H1 (cell line): Measurements from ENCODE around the gene RIMBP2.

Experiments used
- CHD2 ChIP-seq: IDR thresholded peaks from 2 replicates; pipeline ENCODE4 v1.6.1; 2012; ENCODE audit warnings: low read length, improper control_type of control experiment
- EZH2 ChIP-seq: fragments of 200-600 bp; sonication (generic); IDR thresholded peaks from 2 replicates; pipeline ENCODE4 v1.7.1; 2012; ENCODE audit warnings: low read depth, mild to moderate bottlenecking, moderate library complexity, low read length, inconsistent platforms; ENCODE audit not compliant: severe bottlenecking
- RAD21 ChIP-seq, 2 experiments: IDR thresholded peaks in 1 of 2; conservative IDR thresholded peaks in 1 of 2; 2 replicates each; pipeline ENCODE4 v1.6.1; 2011; ENCODE audit warnings: low read depth in 2 of 2, low read length in 2 of 2, improper control_type of control experiment in 1 of 2, inconsistent platforms in 1 of 2, mild to moderate bottlenecking in 1 of 2, moderate library complexity in 1 of 2
- RFX5 ChIP-seq: IDR thresholded peaks from 2 replicates; pipeline ENCODE4 v1.6.1; 2011; ENCODE audit warnings: low read depth, low read length, improper control_type of control experiment, borderline replicate concordance
- TAF1 ChIP-seq: IDR thresholded peaks from 2 replicates; pipeline ENCODE4 v1.6.1; 2011; ENCODE audit warnings: mild to moderate bottlenecking, low read depth, low read length
- USF2 ChIP-seq: IDR thresholded peaks from 2 replicates; pipeline ENCODE4 v1.6.1; 2011; ENCODE audit warnings: low read length, improper control_type of control experiment
- TF ChIP-seq, protein P1 (sequence below), 3 experiments: IDR thresholded peaks; 1 replicate in 2 of 3; 2 replicates in 1 of 3; pipeline versions ENCODE4 v1.5.1 to v1.6.1; 2011; ENCODE audit warnings: low read length in 3 of 3, mild to moderate bottlenecking in 3 of 3, inconsistent platforms in 2 of 3, low read depth in 1 of 3, moderate library complexity in 1 of 3; ENCODE audit not compliant: insufficient read depth in 1 of 3; ENCODE audit errors: control extremely low read depth in 1 of 3

GRCh38 chr12:130591736-130592135, 124.4 kb downstream of the RIMBP2 start:
- TF ChIP-seq, protein P1, sequence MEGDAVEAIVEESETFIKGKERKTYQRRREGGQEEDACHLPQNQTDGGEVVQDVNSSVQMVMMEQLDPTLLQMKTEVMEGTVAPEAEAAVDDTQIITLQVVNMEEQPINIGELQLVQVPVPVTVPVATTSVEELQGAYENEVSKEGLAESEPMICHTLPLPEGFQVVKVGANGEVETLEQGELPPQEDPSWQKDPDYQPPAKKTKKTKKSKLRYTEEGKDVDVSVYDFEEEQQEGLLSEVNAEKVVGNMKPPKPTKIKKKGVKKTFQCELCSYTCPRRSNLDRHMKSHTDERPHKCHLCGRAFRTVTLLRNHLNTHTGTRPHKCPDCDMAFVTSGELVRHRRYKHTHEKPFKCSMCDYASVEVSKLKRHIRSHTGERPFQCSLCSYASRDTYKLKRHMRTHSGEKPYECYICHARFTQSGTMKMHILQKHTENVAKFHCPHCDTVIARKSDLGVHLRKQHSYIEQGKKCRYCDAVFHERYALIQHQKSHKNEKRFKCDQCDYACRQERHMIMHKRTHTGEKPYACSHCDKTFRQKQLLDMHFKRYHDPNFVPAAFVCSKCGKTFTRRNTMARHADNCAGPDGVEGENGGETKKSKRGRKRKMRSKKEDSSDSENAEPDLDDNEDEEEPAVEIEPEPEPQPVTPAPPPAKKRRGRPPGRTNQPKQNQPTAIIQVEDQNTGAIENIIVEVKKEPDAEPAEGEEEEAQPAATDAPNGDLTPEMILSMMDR (IDR thresholded peaks at IDR 0.05; ENCODE audit: control extremely low read depth in 1 of 3, insufficient read depth in 1 of 3, low read depth in 1 of 3, low read length in 3 of 3) = no peak
- TF ChIP-seq RAD21 (IDR thresholded peaks at IDR 0.05 in 1 of 2, conservative IDR thresholded peaks at IDR 0.05 in 1 of 2; ENCODE audit: low read depth in 2 of 2, low read length in 2 of 2) (no peak), USF2 (no peak), TAF1 (no peak), RFX5 (no peak), CHD2 (no peak), EZH2 (no peak)
